Glomerular endothelial cell (primary cell): ENCODE results near the gene PRR13. TPM values are rescaled to one million over a fixed set of nuclear protein-coding genes. Genes with fewer than 3 reads are reported as not detected.

Experiments
- DNase-seq: peaks from one replicate; pipeline ENCODE4 v3.0.0-alpha.2; 2011; ENCODE audit warnings: low read depth, low spot score; ENCODE audit errors: extremely low read depth
- total RNA-seq: library from RNA; depleted of rRNA; stranded (reverse); fragments of >200 nt; gene quantifications from 2 replicates; pipeline ENCODE4 v1.2.3, GENCODE V29; 2015

The PRR13 gene
- total RNA-seq, 1 donor from 2014 or later: 55.0 TPM

GRCh38 chr12:53489242-53489864 is 47.8 kb downstream of the PRR13 start:
- no peak for DNase-seq

DNA sequence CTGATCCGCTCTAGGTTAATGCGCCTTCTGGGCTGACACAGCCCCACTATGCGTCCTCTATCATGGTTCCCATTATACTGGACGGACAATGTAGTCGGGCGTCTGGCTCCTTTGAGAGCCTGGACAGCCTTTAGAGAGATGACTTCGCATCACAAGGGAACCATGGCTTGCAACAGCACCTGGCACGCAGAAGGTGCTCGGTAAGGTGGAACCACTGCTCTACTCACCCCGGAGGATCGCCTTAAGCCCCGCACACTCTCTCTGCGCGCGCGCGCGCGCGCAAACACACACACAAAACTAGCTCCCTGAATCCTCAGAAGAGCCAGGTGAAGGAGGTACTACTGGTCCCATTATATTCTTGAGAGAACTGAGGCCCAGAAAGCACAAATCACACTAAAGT is 50.7 kb downstream of the PRR13 start:
- no peak for DNase-seq

DNA sequence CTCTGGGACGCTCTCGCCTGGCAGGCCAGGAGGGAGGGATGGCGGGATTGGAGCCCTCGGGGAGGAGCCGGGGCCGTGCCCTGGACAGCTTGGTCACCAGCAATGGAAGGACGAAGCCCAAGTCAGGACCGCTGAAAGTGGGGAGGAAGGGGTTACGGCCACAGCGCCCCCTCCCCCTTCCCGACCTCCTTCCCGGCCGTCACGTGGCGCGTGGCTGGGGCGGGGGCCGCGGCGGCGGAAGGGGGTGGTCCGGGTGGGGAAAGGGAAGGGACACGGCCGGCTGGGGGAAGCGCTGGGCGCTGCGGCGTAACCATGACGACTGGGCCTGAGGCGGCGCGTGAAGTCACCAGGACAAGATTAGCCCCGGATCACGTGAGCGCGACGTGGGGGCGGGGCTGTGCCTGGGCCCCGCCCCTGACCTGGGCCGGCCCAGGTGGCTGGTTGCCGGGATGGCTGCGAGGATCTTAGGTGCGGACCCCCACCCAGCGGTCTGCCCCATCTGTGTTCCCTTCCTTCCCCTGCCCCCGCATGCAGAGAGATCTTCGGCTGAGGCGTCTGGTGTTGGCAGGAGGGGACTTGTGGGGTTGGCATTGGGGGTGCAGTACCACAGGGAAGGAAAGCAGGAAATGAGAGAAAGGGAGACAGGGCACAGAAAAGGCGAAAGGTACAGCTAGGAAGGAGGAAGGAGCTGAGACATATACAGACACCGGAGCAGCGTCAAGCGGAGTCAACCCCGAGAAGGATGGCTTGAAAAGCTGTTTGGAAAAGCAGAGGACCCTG is 51.5 kb downstream of the PRR13 start:
- no peak for DNase-seq

DNA sequence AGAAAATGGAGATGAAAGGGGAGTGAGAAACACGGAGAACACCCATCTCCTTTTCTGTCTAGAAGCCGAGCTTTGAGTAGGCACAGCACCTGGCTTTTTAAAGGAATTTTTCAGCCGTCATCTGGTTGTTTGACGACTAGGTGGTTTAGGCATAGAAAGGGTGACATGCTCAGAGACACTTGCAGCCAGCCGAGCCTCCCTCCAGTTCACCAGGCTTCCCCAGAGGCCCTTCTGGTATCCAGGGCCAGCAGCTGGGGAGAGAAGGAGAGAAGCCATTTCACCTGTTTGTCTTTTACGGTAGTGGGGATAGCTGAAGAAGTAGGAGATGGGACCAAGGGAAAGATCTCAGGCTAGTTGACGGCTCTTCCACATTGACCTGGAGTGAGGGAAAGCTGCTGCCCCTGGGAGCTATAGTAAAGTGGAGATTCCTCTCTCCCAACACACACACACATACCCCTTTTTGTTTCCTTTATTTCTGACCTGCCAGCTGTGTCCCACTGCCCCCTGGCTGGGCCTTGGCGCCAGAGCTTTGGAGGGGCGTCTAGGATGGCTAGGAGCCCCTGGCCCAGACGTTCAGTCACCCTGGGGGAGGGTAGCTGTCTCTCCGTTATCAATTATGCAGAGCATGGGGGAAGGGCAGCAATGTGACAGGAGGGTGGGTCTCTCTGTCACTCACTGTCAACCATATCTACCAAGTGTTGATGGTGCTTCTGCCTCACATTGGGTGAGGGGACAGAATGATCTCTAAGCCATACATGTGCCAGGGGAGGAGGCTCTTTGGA is 52.3 kb downstream of the PRR13 start:
- no peak for DNase-seq

Other genes starting within 250 kb of the PRR13 start
- gene ITGB7, start 234.5 kb upstream of the PRR13 start, total RNA-seq: not detected in 2 replicates
- 9.8 and 16.7 TPM in 2 replicates for gene RARG, start 209.5 kb upstream of the PRR13 start, total RNA-seq
- gene ESPL1, start 173.4 kb upstream of the PRR13 start, total RNA-seq: 2.6 and 4.8 TPM in 2 replicates
- 344 and 417 TPM in 2 replicates for gene PFDN5, start 146.2 kb upstream of the PRR13 start, total RNA-seq
- 41.4 and 55.0 TPM in 2 replicates for gene MYG1, start 142.0 kb upstream of the PRR13 start, total RNA-seq
- 51.8 and 56.7 TPM in 2 replicates for gene AAAS, start 120.1 kb upstream of the PRR13 start, total RNA-seq
- gene SP7, start 105.4 kb upstream of the PRR13 start, total RNA-seq: not detected in 2 replicates
- gene SP1, start 61.6 kb upstream of the PRR13 start, total RNA-seq: 30.1 and 39.0 TPM in 2 replicates
- not detected in 2 replicates for gene AMHR2, start 17.9 kb upstream of the PRR13 start, total RNA-seq
- 379 and 520 TPM in 2 replicates for gene PCBP2, start 10.4 kb downstream of the PRR13 start, total RNA-seq
- gene MAP3K12, start 57.7 kb downstream of the PRR13 start, total RNA-seq: 22.6 and 29.2 TPM in 2 replicates
- gene TARBP2, start 59.5 kb downstream of the PRR13 start, total RNA-seq: 45.7 and 50.6 TPM in 2 replicates
- gene NPFF, start 65.8 kb downstream of the PRR13 start, total RNA-seq: 0.70 TPM in 1 of 2 replicates, not detected in the other
- 21.8 and 32.4 TPM in 2 replicates for gene ATF7, start 184.6 kb downstream of the PRR13 start, total RNA-seq
- gene ATP5MC2, start 234.3 kb downstream of the PRR13 start, total RNA-seq: 301 and 370 TPM in 2 replicates